ENCODE measurements around the gene NTHL1. TPM values are rescaled to one million over a fixed set of nuclear protein-coding genes. Genes with fewer than 3 reads are reported as not detected.

The NTHL1 gene
- total and polyA plus RNA-seq, 2 of the 13 experiments (the other 11 are each of a cell fraction or from before 2014, with no cell fraction given), result 47.5 to 64.9 TPM

DNA sequence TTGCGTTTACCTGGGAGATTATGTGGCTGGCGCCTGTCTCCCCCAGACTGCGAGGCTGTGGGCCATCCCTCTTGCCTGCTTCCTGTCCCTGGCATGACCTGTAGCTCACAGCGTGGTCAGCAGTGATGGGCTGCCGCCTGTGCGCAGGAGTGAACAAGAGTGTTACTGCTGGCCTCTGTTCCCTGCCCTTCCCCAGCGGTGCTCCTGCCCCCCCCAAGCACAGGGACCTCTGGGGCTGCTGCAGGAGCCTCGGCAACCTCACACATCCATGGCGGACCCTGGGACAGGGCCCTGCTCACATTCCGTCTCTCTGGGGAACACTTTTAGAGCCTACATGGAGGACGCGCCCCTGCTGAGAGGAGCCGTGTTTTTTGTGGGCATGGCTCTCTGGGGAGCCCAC lies 10.8 kb upstream of the NTHL1 start:
- H3K36me3 ChIP-seq (replicated peaks in 1 of 2; ENCODE audit: control insufficient read depth in 1 of 2, insufficient read depth in 2 of 2, low read length in 2 of 2), result peaks cover 12 to 13% of the 10 kb centered on the region in 2 experiments; a peak in 3 of 5 replicates
- H3K9me3 ChIP-seq (ENCODE audit: low read length), result no peaks in the 10 kb centered on the region
- in situ Hi-C loops (cut with HindIII; ENCODE audit: extremely low pct_ligation_motif_present, low pct_unique_long_range_greater_than_20kb), result loop anchor here (5.0 kb wide), 1 partner anchor 36 kb away; no protein-coding TSS in a partner anchor
- WGBS (ENCODE audit: low lambda C conversion rate), result 93% methylated on average over 12 of the region's 13 CpGs
- no TSS peak for BruUV-seq (replicated peaks)
- H3K79me2 ChIP-seq (ENCODE audit: insufficient read depth, low read length), result no peaks in the 10 kb centered on the region
- DNase-seq (ENCODE audit: low spot score), result no peak
- no peak overlapping the region for H3K4me2 ChIP-seq (ENCODE audit: low read depth, low read length)
- CTCF ChIA-PET (ENCODE audit: low intra/inter-chr PET ratio, low total read pairs), result no interaction called here
- POLR2A ChIA-PET, result no interaction called here
- no peak overlapping the region for H3K9ac ChIP-seq (ENCODE audit: insufficient read depth, low read depth, low read length)
- H3K27me3 ChIP-seq (ENCODE audit: control insufficient read depth in 1 of 2, insufficient read depth in 2 of 2, low read length in 2 of 2), result no peaks in the 10 kb centered on the region
- H3K4me3 ChIP-seq (replicated peaks in 1 of 3; ENCODE audit: insufficient read depth in 1 of 3, low read depth in 2 of 3, low read length in 3 of 3), result no peak overlapping the region
- ATAC-seq, result no peak
- TF ChIP-seq ZNF678 (CRISPR knock-in tag; IDR thresholded peaks at IDR 0.05), result no peak
- TF ChIP-seq, protein P1, sequence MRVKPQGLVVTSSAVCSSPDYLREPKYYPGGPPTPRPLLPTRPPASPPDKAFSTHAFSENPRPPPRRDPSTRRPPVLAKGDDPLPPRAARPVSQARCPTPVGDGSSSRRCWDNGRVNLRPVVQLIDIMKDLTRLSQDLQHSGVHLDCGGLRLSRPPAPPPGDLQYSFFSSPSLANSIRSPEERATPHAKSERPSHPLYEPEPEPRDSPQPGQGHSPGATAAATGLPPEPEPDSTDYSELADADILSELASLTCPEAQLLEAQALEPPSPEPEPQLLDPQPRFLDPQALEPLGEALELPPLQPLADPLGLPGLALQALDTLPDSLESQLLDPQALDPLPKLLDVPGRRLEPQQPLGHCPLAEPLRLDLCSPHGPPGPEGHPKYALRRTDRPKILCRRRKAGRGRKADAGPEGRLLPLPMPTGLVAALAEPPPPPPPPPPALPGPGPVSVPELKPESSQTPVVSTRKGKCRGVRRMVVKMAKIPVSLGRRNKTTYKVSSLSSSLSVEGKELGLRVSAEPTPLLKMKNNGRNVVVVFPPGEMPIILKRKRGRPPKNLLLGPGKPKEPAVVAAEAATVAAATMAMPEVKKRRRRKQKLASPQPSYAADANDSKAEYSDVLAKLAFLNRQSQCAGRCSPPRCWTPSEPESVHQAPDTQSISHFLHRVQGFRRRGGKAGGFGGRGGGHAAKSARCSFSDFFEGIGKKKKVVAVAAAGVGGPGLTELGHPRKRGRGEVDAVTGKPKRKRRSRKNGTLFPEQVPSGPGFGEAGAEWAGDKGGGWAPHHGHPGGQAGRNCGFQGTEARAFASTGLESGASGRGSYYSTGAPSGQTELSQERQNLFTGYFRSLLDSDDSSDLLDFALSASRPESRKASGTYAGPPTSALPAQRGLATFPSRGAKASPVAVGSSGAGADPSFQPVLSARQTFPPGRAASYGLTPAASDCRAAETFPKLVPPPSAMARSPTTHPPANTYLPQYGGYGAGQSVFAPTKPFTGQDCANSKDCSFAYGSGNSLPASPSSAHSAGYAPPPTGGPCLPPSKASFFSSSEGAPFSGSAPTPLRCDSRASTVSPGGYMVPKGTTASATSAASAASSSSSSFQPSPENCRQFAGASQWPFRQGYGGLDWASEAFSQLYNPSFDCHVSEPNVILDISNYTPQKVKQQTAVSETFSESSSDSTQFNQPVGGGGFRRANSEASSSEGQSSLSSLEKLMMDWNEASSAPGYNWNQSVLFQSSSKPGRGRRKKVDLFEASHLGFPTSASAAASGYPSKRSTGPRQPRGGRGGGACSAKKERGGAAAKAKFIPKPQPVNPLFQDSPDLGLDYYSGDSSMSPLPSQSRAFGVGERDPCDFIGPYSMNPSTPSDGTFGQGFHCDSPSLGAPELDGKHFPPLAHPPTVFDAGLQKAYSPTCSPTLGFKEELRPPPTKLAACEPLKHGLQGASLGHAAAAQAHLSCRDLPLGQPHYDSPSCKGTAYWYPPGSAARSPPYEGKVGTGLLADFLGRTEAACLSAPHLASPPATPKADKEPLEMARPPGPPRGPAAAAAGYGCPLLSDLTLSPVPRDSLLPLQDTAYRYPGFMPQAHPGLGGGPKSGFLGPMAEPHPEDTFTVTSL (CRISPR knock-in tag; IDR thresholded peaks at IDR 0.05; ENCODE audit: borderline replicate concordance), result no peak
- no peak for TF ChIP-seq SAFB2 (CRISPR knock-in tag; IDR thresholded peaks at IDR 0.05; ENCODE audit: borderline replicate concordance, low read depth)
- TF ChIP-seq ZNF75D (CRISPR knock-in tag; IDR thresholded peaks at IDR 0.05; ENCODE audit: borderline replicate concordance), result no peak
- TF ChIP-seq ZNF841 (CRISPR knock-in tag; IDR thresholded peaks at IDR 0.05; ENCODE audit: borderline replicate concordance), result no peak
- TF ChIP-seq, protein P2, sequence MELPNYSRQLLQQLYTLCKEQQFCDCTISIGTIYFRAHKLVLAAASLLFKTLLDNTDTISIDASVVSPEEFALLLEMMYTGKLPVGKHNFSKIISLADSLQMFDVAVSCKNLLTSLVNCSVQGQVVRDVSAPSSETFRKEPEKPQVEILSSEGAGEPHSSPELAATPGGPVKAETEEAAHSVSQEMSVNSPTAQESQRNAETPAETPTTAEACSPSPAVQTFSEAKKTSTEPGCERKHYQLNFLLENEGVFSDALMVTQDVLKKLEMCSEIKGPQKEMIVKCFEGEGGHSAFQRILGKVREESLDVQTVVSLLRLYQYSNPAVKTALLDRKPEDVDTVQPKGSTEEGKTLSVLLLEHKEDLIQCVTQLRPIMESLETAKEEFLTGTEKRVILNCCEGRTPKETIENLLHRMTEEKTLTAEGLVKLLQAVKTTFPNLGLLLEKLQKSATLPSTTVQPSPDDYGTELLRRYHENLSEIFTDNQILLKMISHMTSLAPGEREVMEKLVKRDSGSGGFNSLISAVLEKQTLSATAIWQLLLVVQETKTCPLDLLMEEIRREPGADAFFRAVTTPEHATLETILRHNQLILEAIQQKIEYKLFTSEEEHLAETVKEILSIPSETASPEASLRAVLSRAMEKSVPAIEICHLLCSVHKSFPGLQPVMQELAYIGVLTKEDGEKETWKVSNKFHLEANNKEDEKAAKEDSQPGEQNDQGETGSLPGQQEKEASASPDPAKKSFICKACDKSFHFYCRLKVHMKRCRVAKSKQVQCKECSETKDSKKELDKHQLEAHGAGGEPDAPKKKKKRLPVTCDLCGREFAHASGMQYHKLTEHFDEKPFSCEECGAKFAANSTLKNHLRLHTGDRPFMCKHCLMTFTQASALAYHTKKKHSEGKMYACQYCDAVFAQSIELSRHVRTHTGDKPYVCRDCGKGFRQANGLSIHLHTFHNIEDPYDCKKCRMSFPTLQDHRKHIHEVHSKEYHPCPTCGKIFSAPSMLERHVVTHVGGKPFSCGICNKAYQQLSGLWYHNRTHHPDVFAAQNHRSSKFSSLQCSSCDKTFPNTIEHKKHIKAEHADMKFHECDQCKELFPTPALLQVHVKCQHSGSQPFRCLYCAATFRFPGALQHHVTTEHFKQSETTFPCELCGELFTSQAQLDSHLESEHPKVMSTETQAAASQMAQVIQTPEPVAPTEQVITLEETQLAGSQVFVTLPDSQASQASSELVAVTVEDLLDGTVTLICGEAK (IDR thresholded peaks at IDR 0.05), result no peak
- TF ChIP-seq, protein P2 (CRISPR knock-in tag; IDR thresholded peaks at IDR 0.05), result no peak
- TF ChIP-seq TAF15 (IDR thresholded peaks at IDR 0.05; ENCODE audit: low read depth, low read length, poor library complexity, severe bottlenecking), result no peak
- H4K20me1 ChIP-seq (ENCODE audit: insufficient read depth, low read length), result no peaks in the 10 kb centered on the region
- no peak overlapping the region for H2AFZ ChIP-seq (ENCODE audit: low read length)
- H3K27ac ChIP-seq (ENCODE audit: extremely low read length, insufficient read depth, low read length), result no peak overlapping the region
- intact Hi-C loops (cut with micrococcal nuclease; ENCODE audit: unreplicated experiment), result no loop called here
- no peak for FAIRE-seq
- no peaks in the 10 kb centered on the region for H3K4me1 ChIP-seq (ENCODE audit: insufficient read depth, low read length)
